ENCODE measurements around the gene RBM17. TPM values are rescaled to one million over a fixed set of nuclear protein-coding genes. Genes with fewer than 3 reads are reported as not detected.

The RBM17 gene
- 27.2 and 30.0 TPM in 2 replicates for total RNA-seq

GRCh38 chr10:6088721-6089333 is at the start of gene RBM17:
Gene RBM17 (plus strand): TSS chr10:6089034. CDS start chr10:6097066, 8,032 bp downstream.

GRCh38 chr10:6062101-6062771 is 26.6 kb upstream of the RBM17 start, which contains the start of gene IL2RA:
Gene IL2RA (minus strand): TSS chr10:6062367. CDS start chr10:6062151, 216 bp downstream.

Other genes with a start within 250 kb of the RBM17 start
- gene ANKRD16, start 199.1 kb upstream of the RBM17 start, total RNA-seq: 7.1 and 9.0 TPM in 2 replicates
- gene FBH1, start 198.8 kb upstream of the RBM17 start, total RNA-seq: 62.3 and 62.8 TPM in 2 replicates
- gene IL15RA, start 111.5 kb upstream of the RBM17 start, total RNA-seq: 12.5 and 13.8 TPM in 2 replicates
- not detected in 2 replicates for gene IL2RA, start 26.7 kb upstream of the RBM17 start, total RNA-seq
- 19.3 and 19.6 TPM in 2 replicates for gene PFKFB3, start 113.9 kb downstream of the RBM17 start, total RNA-seq

All from cardiac ventricle fibroblast (primary cell).